A549 (cell line): ENCODE results near the gene ADCY4. TPM values are rescaled to one million over a fixed set of nuclear protein-coding genes. Genes with fewer than 3 reads are reported as not detected.

Experiments used
- ATAC-seq, 2 experiments: fragments of 200-7000 bp in 1 of 2; fragments of >200 bp in 1 of 2; cut with Nextera tagmentation in 1 of 2; cut with Tn5 transposase in 1 of 2; 3 replicates each; pipeline versions ENCODE4 v1.8.0 to v1.9.1; 2018 to 2020; ENCODE audit warnings: mild to moderate bottlenecking in 1 of 2, moderate library complexity in 1 of 2
- CTCF ChIA-PET: fragments of 300-600 bp; sonication (Branson Sonifier 250); formaldehyde crosslinking; extraction: SDS; loops from one replicate; lab custom pipeline; 2021; ENCODE audit warnings: antibody characterized with exemption, inconsistent platforms; lab: Yijun Ruan, JAX
- POLR2A ChIA-PET: fragments of 350-600 bp; formaldehyde crosslinking; extraction: SDS; loops from one replicate; lab custom pipeline; 2021; ENCODE audit warnings: antibody characterized with exemption, inconsistent platforms; lab: Yijun Ruan, JAX
- DNase-seq, 2 experiments: peaks; one replicate each; pipeline versions ENCODE4 v3.0.0 to v3.0.0-alpha.2; 2011 to 2016; ENCODE audit warnings: low read depth in 1 of 2, low spot score in 1 of 2
- FAIRE-seq: peaks from 2 replicates; lab custom pipeline; 2011; peaks lifted over from hg19 to GRCh38; lab: Jason Lieb, UNC
- H3K27ac ChIP-seq, 2 experiments: fragments of >200 bp; sonication (Bioruptor Twin); formaldehyde crosslinking; 3 replicates each; pipeline ENCODE4 v1.5.1; 2016 to 2017
- H3K4me1 ChIP-seq: fragments of >200 bp; sonication (Bioruptor Twin); formaldehyde crosslinking; 3 replicates; pipeline ENCODE4 v1.6.1; 2016
- H3K4me2 ChIP-seq: fragments of >200 bp; sonication (Bioruptor Twin); formaldehyde crosslinking; 3 replicates; pipeline ENCODE4 v1.6.1; 2016
- H3K4me3 ChIP-seq: fragments of >200 bp; sonication (Bioruptor Twin); formaldehyde crosslinking; 3 replicates; pipeline ENCODE4 v1.5.1; 2016
- H3K9me3 ChIP-seq: fragments of >200 bp; sonication (Bioruptor Twin); formaldehyde crosslinking; 3 replicates; pipeline ENCODE4 v1.6.1; 2016
- CHD4 ChIP-seq: fragments of 200-600 bp; sonication (generic); IDR thresholded peaks from 2 replicates; pipeline ENCODE4 v1.6.1; 2016; ENCODE audit warnings: antibody characterized with exemption, mild to moderate bottlenecking, borderline replicate concordance
- E2F6 ChIP-seq: IDR thresholded peaks from 2 replicates; pipeline ENCODE4 v1.6.1; 2012; ENCODE audit warnings: low read depth, borderline replicate concordance
- HDAC2 ChIP-seq: fragments of 200-600 bp; sonication (generic); IDR thresholded peaks from 2 replicates; pipeline ENCODE4 v1.6.1; 2016
- HMGXB4 ChIP-seq: fragments of 250-450 bp; sonication (Bioruptor Pico); IDR thresholded peaks from 2 replicates; pipeline ENCODE4 v1.5.0; 2021; ENCODE audit warnings: mild to moderate bottlenecking, moderate library complexity, borderline replicate concordance
- KDM1A ChIP-seq: fragments of 200-600 bp; sonication (generic); IDR thresholded peaks from 2 replicates; pipeline ENCODE4 v1.6.1; 2016; ENCODE audit warnings: low read depth, mild to moderate bottlenecking
- MAFK ChIP-seq: fragments of 450-650 bp; IDR thresholded peaks from 2 replicates; pipeline ENCODE4 v1.6.1; 2014; ENCODE audit not compliant: partially characterized antibody
- MYC ChIP-seq: IDR thresholded peaks from 2 replicates; pipeline ENCODE4 v1.6.1; 2012; ENCODE audit warnings: mild to moderate bottlenecking, inconsistent platforms, low read length, improper control_type of control experiment, borderline replicate concordance
- POLR2A ChIP-seq: IDR thresholded peaks from 2 replicates; pipeline ENCODE4 v1.6.1; 2012; ENCODE audit warnings: mild to moderate bottlenecking, low read length
- RFX5 ChIP-seq: fragments of 450-650 bp; IDR thresholded peaks from 2 replicates; pipeline ENCODE4 v1.7.1; 2014; ENCODE audit warnings: antibody characterized with exemption, mild to moderate bottlenecking, moderate library complexity
- ZC3H11A ChIP-seq: fragments of 450-650 bp; IDR thresholded peaks from 2 replicates; pipeline ENCODE4 v1.6.1; 2014; ENCODE audit warnings: antibody characterized with exemption, mild to moderate bottlenecking
- WGBS: methylation state at CpG from one replicate; pipeline ENCODE4 v1.1.6; 2017; ENCODE audit errors: missing lambda C conversion rate; 5-methylcytosine and 5-hydroxymethylcytosine counted together
- polyA plus RNA-seq, 4 experiments: library from polyadenylated mRNA; depleted of rRNA in 3 of 4; stranded (reverse); fragments of >200 nt; fragmentation: RNase III in 1 of 4; extraction: RNeasy Plus Mini Kit Qiagen cat#74134 plus additional on column Dnase treatment in 1 of 4; gene quantifications; 2 replicates in 3 of 4; 3 replicates in 1 of 4; pipeline ENCODE4 v1.2.3, GENCODE V29; 2011 to 2017
- TF ChIP-seq, protein P1 (sequence below): fragments of >200 bp; sonication (Bioruptor Twin); formaldehyde crosslinking; IDR thresholded peaks from 3 replicates; pipeline ENCODE4 v1.5.1; 2016
- TF ChIP-seq, protein P2 (sequence below): fragments of >200 bp; sonication (Bioruptor Twin); formaldehyde crosslinking; IDR thresholded peaks from 3 replicates; pipeline ENCODE4 v1.6.1; 2016

The ADCY4 gene
- polyA plus RNA-seq, 2 of the 4 experiments (the other 2 are of a cell fraction) = not detected

DNA sequence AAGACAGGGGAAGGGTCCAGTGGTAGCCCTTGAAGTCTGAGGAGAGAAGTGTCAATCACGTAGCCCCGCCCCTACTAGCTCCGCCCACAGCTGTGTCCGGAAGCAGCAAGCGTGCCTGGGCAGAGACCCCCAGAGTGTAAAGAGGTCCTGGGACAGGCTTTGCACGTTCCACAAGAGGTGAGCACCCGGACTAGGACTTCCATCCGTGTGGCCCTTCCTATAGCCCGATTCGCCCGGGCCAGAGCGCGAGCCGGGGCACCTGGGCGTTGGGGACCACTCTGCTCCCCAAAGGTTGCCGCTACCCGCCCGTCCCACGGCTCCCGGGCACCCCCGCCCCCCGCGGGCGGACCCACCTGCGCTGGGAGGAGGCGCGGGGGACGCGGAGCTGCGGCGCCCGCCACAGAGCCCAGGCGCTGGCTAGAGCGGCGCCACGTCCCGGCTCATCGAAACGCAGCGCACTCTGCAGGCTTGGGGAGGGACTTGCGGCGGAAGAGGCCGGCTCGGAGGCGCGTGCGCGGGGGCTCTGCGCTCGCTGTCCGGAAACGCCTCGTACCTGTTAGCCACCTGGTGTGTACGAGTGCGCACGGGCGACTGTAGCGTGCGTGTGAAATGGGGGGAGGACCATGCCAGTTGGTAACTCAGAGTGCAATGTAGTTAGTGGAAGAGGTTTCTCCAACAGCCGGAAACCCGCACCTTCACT is 63.6 kb downstream of the ADCY4 start, which contains the start of gene RABGGTA (continued):
- TF ChIP-seq, protein P1, sequence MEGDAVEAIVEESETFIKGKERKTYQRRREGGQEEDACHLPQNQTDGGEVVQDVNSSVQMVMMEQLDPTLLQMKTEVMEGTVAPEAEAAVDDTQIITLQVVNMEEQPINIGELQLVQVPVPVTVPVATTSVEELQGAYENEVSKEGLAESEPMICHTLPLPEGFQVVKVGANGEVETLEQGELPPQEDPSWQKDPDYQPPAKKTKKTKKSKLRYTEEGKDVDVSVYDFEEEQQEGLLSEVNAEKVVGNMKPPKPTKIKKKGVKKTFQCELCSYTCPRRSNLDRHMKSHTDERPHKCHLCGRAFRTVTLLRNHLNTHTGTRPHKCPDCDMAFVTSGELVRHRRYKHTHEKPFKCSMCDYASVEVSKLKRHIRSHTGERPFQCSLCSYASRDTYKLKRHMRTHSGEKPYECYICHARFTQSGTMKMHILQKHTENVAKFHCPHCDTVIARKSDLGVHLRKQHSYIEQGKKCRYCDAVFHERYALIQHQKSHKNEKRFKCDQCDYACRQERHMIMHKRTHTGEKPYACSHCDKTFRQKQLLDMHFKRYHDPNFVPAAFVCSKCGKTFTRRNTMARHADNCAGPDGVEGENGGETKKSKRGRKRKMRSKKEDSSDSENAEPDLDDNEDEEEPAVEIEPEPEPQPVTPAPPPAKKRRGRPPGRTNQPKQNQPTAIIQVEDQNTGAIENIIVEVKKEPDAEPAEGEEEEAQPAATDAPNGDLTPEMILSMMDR = peak; percentile 62
- TF ChIP-seq MAFK = no peak
- TF ChIP-seq E2F6 = peak; percentile 81; the same call in 1 of the 2 replicates
- 0 out of 2 replicates have a peak, but pooled peaks have one; percentile 57 for TF ChIP-seq RFX5
- peak; percentile 65; the same call in 1 of the 2 replicates for TF ChIP-seq MYC
- TF ChIP-seq, protein P2, sequence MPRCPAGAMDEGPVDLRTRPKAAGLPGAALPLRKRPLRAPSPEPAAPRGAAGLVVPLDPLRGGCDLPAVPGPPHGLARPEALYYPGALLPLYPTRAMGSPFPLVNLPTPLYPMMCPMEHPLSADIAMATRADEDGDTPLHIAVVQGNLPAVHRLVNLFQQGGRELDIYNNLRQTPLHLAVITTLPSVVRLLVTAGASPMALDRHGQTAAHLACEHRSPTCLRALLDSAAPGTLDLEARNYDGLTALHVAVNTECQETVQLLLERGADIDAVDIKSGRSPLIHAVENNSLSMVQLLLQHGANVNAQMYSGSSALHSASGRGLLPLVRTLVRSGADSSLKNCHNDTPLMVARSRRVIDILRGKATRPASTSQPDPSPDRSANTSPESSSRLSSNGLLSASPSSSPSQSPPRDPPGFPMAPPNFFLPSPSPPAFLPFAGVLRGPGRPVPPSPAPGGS = peak; percentile 75; the same call in 1 of the 3 replicates
- TF ChIP-seq HMGXB4 = peak; percentile 96
- TF ChIP-seq ZC3H11A = no peak
- peak; percentile 42 for TF ChIP-seq POLR2A
- TF ChIP-seq, all 56 proteins: peak for 14

GRCh38 chr14:24270537-24271133 is 64.2 kb downstream of the ADCY4 start:
- ATAC-seq (peak; percentile 51 to 69), DNase-seq (no peak), FAIRE-seq (no peak)
- POLR2A ChIA-PET = interaction anchor here (0.6 to 1.9 kb wide), 22 partner anchors 9 to 170 kb away, joined by 3 to 53 read pairs (median 4); partner anchors contain the start of genes CBLN3, CHMP4A, CIDEB and DHRS1
- WGBS = 24% methylated on average over 10 of the region's 13 CpGs
- Histone ChIP-seq H3K27ac (peak overlapping the region; percentile 89 to 97), H3K4me3 (peak overlapping the region; percentile 59), H3K9me3 (no peaks in the 10 kb centered on the region), H3K4me2 (peak overlapping the region; percentile 85), H3K4me1 (0 out of 3 replicates have a peak, but pooled peaks cover 5% of the 10 kb centered on the region)
- TF ChIP-seq CHD4 (peak; percentile 70; the same call in 1 of the 2 replicates), HMGXB4 (no peak), HDAC2 (peak; percentile 86; the same call in 1 of the 2 replicates), KDM1A (peak; percentile 89)
- TF ChIP-seq, protein P2 = no peak
- CTCF ChIA-PET = interaction anchor here (1.0 to 34.0 kb wide), 15 partner anchors 9 to 167 kb away, joined by 3 to 469 read pairs (median 5); partner anchors contain the start of genes CIDEB, DHRS1, LTB4R and LTB4R2
